HG03159 (cell line): Measurements from ENCODE around the gene AIG1.
A peak's percentile ranks its signal among the peaks of the same experiment; 100 is the strongest.
"Not testable (repeated sequence)": the region's sequence is repeated elsewhere in the genome, so short reads cannot be mapped to it uniquely, and the experiment has no call there.

Source experiments
- ATAC-seq: cut with Tn5 transposase; IDR thresholded peaks from one replicate; pipeline ENCODE4 v1.9.1; 2021; ENCODE audit warnings: mild to moderate bottlenecking, moderate library complexity; ENCODE audit not compliant: unreplicated experiment

AIG1 gene

DNA sequence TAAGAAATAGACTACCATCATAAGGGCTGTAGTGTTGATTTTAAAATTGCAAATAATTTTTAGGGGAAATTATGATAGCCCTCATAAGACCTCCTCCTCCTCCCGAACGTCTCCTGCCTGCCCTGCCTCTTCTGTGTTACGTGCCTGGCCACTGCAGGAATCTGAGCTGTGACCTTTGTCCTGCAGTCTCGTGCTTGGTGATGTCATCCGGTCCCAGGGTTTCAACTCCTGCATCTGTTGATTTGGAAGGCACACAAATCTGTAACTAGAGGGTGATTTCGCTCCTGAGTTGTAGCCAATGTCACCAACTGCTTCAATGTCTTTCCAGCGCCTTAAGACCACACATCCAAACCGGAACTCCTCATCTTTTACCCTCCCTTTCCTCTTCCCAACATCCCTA, 163.2 kb downstream of the AIG1 start:
- no peak for ATAC-seq

DNA sequence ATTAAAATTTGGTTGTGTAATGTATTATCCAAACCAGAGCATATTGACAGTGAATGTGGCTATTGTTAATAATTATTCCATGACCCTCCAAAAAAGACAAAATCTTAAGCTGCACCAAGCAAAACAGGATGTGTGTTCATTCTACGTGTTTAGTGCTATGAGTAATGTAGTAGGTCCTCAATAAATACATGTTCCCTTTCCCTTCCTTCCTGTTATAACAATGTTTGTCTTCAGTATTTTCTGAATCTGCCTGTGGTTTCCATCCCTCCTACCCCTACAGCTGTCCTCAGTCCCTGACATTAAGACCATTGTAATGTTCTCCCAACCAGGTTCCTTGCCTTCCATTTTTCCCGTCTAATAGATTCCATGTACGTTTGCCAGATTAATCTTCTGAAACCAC, 163.8 kb downstream of the AIG1 start:
- no peak for ATAC-seq

DNA sequence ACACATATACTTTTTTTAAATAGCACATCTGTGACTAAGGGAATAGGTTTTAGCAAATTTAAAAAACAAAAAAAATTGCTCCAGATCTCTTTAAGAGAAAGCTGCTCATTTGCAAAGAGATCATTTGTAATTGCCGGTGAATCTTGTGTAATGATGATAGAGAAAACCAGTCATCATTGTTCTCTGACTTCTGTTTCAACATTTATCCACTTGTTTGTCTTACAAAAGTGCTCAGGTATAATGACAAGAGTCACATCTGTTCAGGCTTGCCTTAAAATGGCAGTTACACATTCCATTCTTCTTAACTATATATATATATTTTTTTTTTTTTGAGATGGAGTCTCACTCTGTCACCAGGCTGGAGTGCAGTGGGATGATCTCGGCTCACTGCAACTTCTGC, 165.2 kb downstream of the AIG1 start:
- no peak for ATAC-seq

DNA sequence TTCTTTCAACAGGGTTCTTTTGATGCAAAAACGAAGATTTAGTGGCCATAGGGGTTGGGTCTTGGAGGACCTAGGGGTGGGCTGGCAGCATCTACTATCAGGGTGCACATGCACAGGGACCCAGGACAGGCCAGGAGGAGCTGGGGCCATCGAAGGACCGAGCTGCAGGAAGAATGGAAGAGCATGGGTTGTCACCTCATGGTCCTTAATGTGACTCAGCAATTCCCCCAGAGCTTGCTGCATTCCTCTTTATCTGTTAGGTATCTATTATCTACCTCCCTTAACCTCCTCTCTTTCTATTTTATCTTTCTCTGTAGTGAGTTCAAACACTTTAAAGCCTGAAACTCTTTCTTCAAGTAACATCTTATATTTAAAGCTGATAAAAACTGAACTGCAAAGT, 167.0 kb downstream of the AIG1 start:
- no peak for ATAC-seq

DNA sequence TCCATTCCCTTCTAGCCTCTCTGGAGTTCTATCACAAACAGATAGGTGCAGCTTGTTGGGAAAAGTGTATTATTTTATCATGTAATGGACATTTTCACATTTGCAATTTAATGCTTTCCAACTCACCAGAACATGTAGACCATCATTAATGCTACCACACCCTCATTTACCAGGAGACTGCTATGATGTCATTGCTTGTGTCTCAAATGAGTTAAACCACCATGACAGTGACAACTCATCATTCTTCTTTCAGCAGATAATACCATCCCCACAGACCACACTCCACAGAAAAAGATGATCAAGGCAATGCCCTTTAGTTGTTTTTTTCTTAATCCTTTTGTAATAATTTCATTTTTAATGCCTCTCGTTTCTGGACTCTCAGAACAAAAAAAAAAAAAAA, 168.7 kb downstream of the AIG1 start:
- ATAC-seq = no peak

DNA sequence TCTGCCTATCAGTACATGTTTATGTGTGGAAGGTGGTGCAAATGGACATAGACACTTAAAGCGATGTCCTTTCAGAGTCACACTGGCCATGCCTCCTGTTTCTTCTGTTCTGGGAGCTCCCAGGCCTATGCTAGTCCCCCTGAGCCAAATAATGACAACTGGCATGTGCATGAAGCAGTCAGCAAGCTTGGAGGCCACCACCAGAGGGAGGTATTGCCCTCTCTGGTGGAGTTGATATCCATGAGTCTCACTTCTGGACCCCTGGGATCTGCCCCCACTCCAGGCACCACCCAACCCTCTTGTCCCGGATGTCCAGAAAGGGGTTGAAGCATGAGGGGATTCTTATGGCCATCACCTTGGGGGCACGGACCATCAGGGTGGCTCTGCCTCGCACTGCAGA, 172.2 kb downstream of the AIG1 start:
- peak; percentile 69 for ATAC-seq

DNA sequence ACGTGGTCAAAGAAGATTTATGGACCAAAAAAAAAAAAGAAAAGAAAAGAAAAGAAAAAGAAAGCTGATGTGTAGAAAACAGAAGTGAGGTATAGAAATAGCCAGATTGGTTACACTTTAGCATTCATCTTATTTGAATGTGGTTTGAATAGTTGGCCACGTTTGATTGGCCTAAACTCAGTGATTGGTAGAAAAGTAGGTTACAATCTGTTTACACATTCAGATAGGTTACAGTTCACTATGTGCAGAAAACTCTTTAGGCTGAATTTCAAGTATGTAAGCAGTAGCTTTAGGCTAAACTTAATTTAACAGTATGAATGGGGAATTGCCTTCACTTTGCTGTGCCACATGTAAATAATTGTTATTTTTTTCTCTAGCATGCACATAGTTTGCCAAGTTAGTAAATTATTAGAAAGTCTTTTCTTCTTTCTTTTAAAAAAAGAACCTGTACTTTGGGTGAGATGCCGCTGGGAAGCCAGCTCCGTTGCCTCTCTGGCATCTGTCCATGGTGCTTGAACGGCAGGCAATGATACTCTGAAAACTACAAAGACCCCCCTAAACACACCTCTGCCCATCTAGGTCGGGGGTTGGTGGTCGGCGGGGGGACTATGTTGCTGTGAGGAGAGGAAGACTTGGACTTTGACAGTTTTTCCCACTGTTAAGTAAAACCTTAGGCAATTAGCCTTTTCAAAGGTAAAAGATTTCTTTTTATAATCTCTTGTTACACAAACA, 173.0 kb downstream of the AIG1 start:
- no peak for ATAC-seq

DNA sequence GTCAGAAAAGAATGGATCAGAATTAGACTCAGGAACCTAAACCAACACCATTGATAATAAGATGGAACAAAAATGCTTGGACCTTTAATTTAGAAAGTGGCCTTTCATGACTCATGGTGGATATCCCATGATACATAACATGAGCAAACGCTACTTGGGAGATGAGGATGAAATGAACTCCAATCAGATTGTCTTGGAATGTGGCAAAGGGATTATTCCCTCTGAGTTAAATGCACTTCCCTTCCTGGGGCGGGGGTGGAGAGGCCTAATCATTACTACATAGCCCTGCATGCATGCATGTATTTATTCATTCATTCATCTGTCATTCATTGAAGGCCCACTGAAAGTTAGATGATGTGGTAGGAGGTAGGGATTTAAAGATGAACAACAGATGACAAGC, 174.0 kb downstream of the AIG1 start:
- ATAC-seq = no peak

DNA sequence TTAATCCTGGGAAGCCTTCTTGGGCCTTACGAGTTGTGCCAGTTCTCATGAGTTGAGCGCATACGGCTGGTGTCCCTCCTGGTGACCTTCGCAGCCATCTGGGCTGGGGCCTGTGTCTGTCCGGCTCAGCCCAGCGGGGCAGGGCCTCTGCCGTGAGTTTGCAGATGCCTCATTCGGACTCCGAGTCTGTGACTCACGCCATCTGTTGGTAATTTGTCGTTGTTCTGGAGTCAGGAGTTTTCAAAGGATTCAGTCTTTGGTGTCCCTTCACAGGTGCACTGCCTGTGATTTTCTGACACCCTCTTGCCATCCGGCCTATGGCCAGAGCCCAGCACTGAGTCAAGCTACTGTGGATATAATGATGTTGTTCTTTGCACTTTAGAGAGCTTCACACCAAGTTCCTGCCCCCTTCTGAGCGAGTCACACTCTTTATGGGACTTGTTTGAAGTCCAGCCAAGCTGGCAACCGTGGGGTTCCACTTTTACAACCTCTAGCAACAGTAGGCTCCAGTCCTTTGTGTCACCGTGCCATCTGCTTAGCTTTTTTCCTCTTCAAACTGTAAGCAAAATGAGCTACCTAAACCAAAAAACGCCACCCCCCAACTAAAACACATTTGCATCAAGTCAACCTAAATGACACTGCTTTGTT, 175.6 kb downstream of the AIG1 start:
- no peak for ATAC-seq

DNA sequence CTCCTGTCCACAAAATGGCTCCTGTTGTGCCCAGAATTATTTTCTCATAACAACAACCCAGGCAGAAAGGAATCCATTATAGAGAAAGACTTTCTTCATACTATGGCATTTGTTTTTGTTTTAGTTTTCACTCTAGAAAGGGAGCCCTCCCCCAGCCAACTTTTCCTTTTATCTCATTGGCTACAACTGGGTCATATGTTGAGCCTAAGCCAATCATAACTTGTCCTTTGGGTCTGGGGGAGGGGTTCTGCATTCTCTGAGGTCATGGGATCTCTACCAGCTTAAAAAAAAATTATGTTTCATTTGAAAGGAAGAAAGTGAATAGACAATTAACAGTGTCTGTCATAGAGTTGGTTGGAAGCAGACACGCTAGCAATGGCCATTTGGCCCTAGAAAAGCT, 177.6 kb downstream of the AIG1 start:
- no peak for ATAC-seq

DNA sequence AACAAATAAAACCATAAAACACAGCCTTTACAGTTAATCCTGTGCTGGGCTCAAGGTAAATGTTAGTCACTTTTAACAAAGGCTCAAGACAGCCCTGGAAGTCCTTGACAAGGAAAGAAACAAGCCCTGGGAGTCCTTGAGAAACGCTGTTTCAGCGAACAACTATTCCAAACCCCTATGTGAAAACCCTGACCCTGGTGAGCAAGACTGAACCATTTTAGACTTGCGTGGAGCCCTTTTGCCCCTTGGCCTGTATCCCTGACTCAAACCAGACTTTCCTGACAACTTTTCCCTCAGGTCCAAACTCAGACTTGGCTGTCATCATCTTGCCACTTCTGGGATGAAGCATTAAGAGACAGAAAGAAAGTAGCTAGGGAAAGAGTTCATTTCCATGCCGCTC, 180.4 kb downstream of the AIG1 start:
- no peak for ATAC-seq

DNA sequence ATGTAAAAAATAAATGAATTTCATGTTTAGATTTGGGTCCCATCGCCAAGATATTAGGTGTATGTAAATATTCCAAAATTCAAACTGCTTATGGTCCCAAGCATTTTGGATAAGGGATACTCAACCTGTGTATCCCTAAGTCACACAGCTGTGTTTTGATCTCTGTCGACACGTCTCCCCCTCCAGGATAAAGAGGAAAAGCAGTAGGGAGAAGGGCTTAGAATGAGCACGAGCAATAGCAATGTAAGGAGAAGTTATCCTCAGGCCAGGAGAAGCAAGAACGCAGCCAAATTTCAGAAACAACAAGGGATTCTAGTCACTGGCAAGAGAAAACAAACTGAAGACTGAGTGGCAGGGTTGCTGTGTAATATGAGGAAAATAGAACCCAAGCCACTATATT, 181.2 kb downstream of the AIG1 start:
- no peak for ATAC-seq

DNA sequence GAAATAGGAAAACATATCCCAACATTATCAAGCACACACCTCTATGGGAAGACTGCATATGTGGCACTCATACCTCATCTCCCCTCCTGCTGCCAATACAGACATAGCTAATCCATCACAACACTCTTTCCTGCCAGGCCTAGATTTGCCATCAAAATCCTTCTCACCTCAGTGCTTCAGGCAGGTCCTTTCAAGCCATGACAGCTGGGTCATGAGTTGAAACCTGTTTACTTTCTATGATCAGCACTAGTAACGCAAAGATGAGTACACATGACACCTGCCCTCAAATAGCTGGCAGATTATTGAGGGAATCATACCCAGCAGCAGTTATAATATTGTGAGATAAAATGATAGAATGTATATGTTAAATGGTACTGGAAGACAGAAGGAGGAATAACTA, 183.1 kb downstream of the AIG1 start:
- no peak for ATAC-seq

DNA sequence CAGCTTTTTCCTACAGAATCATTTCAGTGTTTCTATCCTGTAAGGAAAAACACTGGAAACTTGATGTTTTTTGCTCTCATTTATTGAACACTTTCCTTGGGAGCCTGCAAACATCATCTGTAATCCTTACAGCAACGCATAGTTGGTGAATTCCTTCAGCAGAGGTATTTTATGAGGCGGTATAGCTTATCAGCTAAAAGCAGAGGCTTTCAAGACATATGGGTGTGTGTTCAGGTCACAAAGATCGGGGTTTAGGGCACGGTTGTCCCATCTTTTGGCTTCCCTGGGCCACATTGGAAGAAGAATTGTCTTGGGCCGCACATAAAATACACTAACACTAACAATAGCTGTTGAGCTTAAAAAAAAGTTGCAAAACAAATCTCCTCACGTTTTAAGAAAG, 185.0 kb downstream of the AIG1 start:
- no peak for ATAC-seq

DNA sequence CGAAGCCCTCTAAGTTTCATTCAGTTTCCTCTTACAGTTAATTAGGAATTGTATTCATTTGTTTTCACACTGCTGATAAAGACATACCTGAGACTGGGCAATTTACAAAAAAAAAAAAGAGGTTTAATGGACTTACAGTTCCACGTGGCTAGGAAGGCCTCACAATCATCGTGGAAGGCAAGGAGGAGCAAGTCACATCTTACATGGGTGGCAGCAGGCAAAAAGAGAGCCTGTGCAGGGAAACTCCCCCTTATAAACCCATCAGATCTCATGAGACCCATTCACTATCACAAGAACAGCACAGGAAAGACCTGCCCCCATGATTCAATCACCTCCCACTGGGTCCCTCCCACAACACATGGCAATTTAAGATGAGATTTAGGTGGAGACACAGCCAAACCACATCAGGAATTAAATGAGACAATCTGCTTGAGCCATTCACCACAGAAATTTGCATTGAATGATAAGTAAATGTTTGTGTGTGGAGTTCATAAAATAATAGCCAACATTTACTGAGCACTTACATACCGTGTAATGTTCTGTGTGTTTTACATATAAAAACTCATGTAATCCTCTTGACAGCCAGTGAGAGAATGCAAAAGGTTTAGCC, 185.6 kb downstream of the AIG1 start:
- not testable (repeated sequence) for ATAC-seq

DNA sequence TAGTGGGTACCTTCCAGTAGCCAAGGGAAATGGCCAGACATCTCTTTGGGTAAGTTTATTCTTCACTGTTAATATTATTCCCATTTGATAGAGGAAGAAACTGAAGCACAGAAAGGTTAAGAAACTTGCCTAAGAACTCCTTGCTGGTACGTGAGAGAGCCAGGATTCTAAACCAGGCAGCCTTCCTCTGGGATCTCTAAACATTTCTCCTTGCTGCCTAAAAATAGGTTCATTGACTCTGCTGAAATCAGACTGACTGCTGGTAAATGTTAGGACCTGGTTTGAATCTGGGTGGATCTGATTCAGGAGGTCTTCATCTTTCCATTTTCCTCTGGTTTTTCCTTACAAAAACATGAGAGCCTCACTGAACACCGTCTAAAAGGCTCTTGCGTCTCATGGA, 186.9 kb downstream of the AIG1 start:
- ATAC-seq = no peak

DNA sequence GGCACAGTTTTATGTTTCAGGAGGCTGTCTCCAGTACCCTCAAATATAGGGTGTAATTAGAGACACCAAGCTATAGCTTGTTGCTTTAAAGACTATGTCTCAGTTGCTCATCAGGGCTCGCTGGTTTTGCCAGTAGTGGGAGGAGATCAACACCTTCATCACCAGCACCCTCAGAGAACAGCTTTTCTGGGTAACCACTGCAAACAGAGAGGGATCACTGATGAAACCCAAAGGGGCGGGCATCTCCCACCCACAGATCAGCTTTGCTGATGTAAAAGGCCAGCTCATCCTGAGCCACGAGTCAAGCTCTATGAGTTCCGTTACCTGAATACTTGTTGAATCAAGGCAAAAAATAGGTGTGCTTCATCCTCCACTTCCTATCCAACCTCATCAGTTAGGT, 187.7 kb downstream of the AIG1 start:
- ATAC-seq = no peak

DNA sequence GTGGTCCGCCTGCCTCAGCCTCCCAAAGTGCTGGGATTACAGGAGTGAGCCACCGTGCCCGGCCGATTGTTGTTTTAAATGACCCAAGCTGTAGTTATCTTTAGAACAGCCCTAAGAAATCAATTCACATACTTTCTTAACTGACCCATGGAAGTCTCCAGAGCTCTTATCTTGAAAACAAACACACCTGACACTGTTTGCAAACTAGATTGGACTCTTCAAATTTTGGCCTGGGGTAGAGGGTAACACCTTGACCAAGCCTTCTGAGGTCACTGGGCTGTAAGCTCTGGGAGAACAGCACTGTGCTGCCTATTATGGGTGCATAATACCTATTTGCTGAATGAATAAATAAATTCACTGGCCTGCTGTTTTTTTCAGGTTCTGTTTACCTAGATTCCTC, 190.6 kb downstream of the AIG1 start:
- no peak for ATAC-seq

DNA sequence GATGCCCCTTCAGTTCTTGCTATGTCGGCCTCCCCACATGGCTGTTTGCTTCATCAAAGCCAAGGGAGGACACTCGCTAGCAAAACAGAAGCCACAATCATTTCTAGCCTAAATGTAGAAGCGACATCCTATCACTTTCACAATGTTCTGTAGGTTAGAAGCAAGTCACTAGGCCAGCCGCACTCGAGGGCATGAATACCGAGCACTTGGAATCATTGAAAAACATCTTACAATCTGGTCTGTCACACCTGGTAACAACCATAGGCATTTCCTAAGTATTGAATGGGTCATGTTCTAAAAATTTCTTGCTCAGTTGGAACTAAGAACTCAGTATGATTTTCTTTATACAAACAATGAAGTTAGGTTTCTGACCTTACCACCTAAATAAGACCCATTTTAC, 192.3 kb downstream of the AIG1 start:
- ATAC-seq = no peak

DNA sequence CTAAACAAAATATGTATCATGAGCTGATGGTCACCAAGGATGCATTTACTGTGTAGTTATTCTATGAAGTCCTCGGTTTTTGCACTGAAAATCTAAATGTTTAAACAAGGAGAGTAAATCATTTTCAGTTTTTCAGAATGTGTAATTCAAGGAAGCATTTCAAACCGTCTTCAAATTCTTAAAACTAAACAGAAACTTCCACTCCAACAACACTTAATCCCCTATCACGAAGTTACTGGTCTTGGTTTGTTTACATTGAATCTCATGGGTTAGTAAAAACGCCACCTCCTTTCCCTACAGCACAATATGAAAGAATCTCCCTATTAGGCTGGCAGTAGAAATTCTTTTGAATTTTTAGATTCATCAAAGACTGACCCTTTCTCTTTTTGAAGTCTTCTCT, 192.9 kb downstream of the AIG1 start:
- ATAC-seq = no peak

DNA sequence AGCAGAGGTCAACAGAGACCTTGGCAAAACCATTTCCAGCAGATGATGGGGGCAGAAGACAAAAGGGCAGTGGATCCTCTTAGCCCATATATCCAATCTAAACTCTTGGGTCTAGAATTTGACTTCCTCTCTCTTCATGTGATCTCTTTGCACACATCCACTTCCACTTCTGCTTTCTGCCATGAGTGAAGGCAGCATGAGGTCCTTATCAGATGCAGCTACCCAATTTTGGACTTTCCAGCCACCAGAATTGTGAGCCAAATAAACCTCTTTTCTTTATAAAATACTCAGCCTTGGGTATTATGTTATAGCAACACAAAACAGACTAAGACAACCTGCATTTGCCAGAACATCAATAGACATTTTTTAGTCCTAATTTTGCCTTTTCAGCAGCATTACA, 198.3 kb downstream of the AIG1 start:
- ATAC-seq = no peak

DNA sequence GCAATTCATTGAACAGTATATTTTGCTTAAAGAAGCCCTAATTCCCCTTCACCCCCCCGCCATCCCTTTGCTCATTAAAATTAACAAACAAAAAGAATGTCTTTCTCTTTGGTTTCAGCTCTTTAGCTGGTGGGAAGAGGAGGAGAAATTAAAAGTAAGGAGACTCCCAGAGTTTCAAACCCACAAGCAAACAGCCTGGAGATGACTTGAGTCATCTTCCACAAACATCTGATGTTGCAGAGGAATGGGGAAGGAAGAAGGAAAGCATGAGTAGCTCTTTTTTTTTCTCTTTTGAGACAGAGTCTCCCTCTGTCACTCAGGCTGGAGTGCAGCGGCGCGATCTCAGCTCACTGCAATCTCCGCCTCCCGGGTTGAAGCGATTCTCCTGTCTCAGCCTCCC, 200.2 kb downstream of the AIG1 start:
- no peak for ATAC-seq
